ENCODE data around the gene DDAH1. TPM values are rescaled to one million over a fixed set of nuclear protein-coding genes. Genes with fewer than 3 reads are reported as not detected.

Gene DDAH1
- total and polyA plus RNA-seq, 2 donors (not counting 3 experiments of a cell fraction or from before 2014, with no cell fraction given): 44.0 to 75.2 TPM

DNA sequence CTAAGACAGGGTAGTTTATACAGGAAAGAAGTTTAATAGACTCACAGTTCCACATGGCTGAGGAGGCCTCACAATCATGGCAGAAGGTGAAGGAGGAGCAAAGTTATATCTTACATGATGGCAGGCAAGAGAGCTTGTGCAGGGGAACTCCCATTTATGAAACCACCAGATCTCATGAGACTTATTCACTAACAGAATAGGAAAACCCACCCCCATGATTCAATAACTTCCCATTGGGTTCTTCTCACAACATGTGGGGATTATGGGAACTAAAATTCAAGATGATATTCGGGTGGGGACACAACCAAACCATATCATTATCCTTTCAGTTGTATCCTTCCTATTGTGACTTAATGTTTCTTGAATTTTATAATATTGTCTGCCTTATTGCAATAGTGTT is 13.4 kb upstream of the DDAH1 start:
- no peak overlapping the region for H3K4me3 ChIP-seq (replicated peaks in 1 of 3; ENCODE audit: insufficient read depth in 1 of 3, low read depth in 1 of 3, low read length in 3 of 3)
- BruUV-seq (replicated peaks): no TSS peak
- no peaks in the 10 kb centered on the region for H3K9me1 ChIP-seq (replicated peaks; ENCODE audit: control insufficient read depth, extremely low read depth, insufficient read depth, low read length)
- no peaks in the 10 kb centered on the region for H3K9me3 ChIP-seq (replicated peaks; ENCODE audit: control insufficient read depth, insufficient read depth, low read length)
- dilution Hi-C loops (cut with MboI; ENCODE audit: extremely low pct_ligation_motif_present, low sequenced_read_pairs): no loop called here
- H3K4me1 ChIP-seq (ENCODE audit: control insufficient read depth, extremely low read depth, insufficient read depth, low read length): no peaks in the 10 kb centered on the region
- peaks cover 0 to 6% of the 10 kb centered on the region in 2 experiments for H3K36me3 ChIP-seq (ENCODE audit: control insufficient read depth in 2 of 2, extremely low read depth in 1 of 2, insufficient read depth in 2 of 2, low read length in 2 of 2)
- no peak overlapping the region for H3K4me2 ChIP-seq (ENCODE audit: insufficient read depth, low read length)
- H4K20me1 ChIP-seq (replicated peaks; ENCODE audit: control insufficient read depth, extremely low read depth, insufficient read depth, low read length): no peaks in the 10 kb centered on the region
- no peak for FAIRE-seq
- no peak for DNase-seq (ENCODE audit: low read depth, low spot score)
- H3K79me2 ChIP-seq (ENCODE audit: control insufficient read depth, insufficient read depth, low read length): no peaks in the 10 kb centered on the region
- ChIA-PET POLR2A (no interaction called here), CTCF (no interaction called here)
- no peak overlapping the region for H3K9ac ChIP-seq (replicated peaks; ENCODE audit: extremely low read depth, insufficient read depth, low read length)
- no peak overlapping the region for H3K27ac ChIP-seq (ENCODE audit: insufficient read depth, low read depth, low read length)
- no peaks in the 10 kb centered on the region for H3K27me3 ChIP-seq (ENCODE audit: control insufficient read depth in 2 of 2, insufficient read depth in 2 of 2, low read length in 2 of 2)
- H2AFZ ChIP-seq (ENCODE audit: low read depth, low read length): no peak overlapping the region
- TF ChIP-seq, protein P1, sequence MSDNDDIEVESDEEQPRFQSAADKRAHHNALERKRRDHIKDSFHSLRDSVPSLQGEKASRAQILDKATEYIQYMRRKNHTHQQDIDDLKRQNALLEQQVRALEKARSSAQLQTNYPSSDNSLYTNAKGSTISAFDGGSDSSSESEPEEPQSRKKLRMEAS (IDR thresholded peaks at IDR 0.05; ENCODE audit: insufficient read depth, insufficient read length): no peak
- TF ChIP-seq MYC (IDR thresholded peaks at IDR 0.05; ENCODE audit: low read depth, low read length) (no peak), EZH2 (IDR thresholded peaks at IDR 0.05; ENCODE audit: borderline replicate concordance, low read depth, low read length, severe bottlenecking) (no peak), JUN (IDR thresholded peaks at IDR 0.05; ENCODE audit: borderline replicate concordance, insufficient read depth, insufficient read length, low read depth) (no peak), POLR2AphosphoS5 (IDR thresholded peaks at IDR 0.05; ENCODE audit: insufficient read depth, low read depth, low read length) (no peak), FOS (IDR thresholded peaks at IDR 0.05; ENCODE audit: borderline replicate concordance, insufficient read depth, low read length) (no peak), GATA2 (IDR thresholded peaks at IDR 0.05; ENCODE audit: insufficient read depth, insufficient read length, low read depth, low read length) (no peak), POLR2A (IDR thresholded peaks at IDR 0.05; ENCODE audit: low read depth, low read length) (no peak)
- TF ChIP-seq, protein P2, sequence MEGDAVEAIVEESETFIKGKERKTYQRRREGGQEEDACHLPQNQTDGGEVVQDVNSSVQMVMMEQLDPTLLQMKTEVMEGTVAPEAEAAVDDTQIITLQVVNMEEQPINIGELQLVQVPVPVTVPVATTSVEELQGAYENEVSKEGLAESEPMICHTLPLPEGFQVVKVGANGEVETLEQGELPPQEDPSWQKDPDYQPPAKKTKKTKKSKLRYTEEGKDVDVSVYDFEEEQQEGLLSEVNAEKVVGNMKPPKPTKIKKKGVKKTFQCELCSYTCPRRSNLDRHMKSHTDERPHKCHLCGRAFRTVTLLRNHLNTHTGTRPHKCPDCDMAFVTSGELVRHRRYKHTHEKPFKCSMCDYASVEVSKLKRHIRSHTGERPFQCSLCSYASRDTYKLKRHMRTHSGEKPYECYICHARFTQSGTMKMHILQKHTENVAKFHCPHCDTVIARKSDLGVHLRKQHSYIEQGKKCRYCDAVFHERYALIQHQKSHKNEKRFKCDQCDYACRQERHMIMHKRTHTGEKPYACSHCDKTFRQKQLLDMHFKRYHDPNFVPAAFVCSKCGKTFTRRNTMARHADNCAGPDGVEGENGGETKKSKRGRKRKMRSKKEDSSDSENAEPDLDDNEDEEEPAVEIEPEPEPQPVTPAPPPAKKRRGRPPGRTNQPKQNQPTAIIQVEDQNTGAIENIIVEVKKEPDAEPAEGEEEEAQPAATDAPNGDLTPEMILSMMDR (IDR thresholded peaks at IDR 0.05; ENCODE audit: extremely low read depth in 1 of 2, insufficient read depth in 1 of 2, low read depth in 1 of 2, low read length in 2 of 2): no peak
- intact Hi-C loops (cut with micrococcal nuclease): no loop called here
